GM18868 (cell line): ENCODE data around the gene PDE3A.
"Not testable (repeated sequence)": the region's sequence is repeated elsewhere in the genome, so short reads cannot be mapped to it uniquely, and the experiment has no call there.

Experiments
- ATAC-seq: cut with Tn5 transposase; IDR thresholded peaks from one replicate; pipeline ENCODE4 v1.9.1; 2021; ENCODE audit warnings: mild to moderate bottlenecking, moderate library complexity; ENCODE audit not compliant: unreplicated experiment

Gene PDE3A

DNA sequence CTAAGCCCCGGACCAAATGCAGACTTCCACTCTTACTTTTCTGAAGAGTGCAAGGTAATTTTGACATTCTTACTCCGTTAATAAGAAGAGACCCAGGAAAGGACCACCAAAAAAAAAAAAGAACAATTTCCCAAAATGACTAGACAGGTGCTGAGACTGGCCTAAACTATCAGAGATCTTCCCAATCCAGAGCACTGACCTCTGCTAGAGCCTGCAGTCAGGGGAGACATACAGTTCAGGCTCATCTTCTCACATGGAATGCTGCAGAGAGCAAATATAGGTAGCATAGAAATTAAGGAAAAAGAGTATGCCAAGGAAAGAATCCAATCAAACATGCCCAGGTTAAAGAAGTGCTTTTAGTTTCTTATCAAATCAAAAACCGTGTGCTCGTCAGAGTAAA is 177.9 kb downstream of the PDE3A start:
- no peak for ATAC-seq

DNA sequence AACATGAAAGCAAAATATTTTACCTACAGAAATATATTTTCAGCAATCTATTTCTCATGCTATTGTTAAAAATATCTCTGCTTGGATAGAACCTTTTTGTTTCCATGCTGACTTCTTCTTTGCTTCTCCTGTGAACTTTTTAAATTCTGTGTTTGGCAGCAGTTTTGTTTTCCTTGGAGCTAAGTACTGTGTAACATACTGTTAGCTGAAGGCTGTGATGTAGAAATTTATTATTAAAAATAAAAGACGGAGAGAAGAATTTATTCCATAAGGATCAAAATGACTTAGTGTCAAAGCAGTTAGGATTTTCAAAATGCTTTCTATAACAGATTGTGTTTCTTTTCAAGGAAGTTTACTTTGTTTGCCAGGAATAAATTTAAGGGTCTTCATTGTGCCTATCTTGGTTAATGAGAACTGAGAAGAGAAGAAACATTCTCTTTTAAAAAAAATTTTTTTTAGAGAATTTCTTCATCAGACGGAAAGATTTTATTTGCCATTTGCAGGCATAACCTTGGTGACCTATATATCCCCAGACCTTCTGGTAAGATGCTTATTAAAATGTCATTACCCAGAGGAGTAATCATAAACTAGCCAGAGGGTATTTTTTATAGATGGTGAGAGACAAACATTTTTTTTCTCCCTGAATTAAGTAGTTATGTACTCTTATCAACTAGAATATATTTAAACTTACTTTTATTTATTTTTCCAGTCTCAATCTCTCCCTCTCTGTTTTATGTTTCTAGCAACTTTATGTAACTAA is 179.7 kb downstream of the PDE3A start:
- no peak for ATAC-seq

DNA sequence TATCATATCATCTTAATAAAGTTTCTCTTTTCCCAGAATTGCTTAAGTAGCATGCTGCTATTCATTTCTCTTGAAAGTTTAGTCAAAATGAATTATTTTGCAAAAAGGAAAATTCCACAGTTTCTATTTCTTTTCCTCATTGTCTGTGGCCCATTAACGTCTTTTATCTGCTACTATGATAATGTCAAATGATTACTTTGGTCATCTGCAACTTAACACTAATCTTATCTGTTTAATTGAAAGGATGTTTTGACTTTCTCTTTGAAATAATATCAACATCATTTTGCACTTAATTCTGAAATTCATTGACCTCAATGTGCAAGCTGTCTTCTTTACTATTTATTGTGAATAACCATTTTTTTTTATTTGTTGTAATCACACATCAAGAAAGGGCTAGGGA is 180.3 kb downstream of the PDE3A start:
- no peak for ATAC-seq

DNA sequence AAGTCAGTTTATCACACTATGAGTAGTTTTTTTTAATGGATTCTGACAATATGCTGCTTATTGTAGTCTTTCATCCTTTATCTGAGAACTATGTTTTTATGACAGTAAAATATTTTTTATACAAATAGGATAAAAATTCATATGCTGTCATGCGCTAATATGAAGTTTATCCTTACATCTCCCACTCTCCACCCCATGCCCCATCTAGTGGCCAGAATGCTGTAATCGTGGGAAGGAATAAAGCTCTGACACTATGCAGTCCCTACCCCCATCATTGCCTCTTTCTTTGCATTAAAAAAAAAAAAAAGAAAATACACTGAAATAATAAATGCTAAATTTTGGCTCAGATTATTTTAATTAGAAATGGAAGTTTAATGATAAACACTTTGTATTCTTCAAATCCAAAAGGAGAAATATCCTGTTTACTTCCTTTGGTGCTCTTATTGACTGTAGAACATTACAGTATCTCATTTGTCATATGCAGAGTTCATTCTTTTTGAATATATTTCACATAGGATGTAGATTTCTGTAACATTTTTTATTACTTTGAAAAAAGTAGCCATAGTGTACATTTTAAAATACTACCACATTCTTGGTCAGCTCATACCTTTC is 180.9 kb downstream of the PDE3A start:
- no peak for ATAC-seq

DNA sequence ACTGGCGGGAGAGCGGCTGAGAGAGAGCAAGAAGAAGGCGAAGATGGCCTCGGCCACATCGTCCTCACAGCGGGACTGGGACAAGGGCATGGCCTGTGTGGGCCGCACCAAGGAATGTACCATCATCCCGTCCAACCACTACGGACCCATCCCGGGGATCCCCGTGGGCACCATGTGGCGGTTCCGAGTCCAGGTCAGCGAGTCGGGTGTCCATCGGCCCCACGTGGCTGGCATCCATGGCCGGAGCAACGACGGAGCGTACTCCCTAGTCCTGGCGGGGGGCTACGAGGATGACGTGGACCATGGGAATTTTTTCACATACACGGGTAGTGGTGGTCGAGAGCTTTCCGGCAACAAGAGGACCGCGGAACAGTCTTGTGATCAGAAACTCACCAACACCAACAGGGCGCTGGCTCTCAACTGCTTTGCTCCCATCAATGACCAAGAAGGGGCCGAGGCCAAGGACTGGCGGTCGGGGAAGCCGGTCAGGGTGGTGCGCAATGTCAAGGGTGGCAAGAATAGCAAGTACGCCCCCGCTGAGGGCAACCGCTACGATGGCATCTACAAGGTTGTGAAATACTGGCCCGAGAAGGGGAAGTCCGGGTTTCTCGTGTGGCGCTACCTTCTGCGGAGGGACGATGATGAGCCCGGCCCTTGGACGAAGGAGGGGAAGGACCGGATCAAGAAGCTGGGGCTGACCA is 183.6 kb downstream of the PDE3A start:
- ATAC-seq, result not testable (repeated sequence)

DNA sequence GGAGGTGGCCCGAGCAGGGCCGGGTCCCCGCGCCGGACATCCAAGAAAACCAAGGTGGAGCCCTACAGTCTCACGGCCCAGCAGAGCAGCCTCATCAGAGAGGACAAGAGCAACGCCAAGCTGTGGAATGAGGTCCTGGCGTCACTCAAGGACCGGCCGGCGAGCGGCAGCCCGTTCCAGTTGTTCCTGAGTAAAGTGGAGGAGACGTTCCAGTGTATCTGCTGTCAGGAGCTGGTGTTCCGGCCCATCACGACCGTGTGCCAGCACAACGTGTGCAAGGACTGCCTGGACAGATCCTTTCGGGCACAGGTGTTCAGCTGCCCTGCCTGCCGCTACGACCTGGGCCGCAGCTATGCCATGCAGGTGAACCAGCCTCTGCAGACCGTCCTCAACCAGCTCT is 184.2 kb downstream of the PDE3A start:
- ATAC-seq, result not testable (repeated sequence)

DNA sequence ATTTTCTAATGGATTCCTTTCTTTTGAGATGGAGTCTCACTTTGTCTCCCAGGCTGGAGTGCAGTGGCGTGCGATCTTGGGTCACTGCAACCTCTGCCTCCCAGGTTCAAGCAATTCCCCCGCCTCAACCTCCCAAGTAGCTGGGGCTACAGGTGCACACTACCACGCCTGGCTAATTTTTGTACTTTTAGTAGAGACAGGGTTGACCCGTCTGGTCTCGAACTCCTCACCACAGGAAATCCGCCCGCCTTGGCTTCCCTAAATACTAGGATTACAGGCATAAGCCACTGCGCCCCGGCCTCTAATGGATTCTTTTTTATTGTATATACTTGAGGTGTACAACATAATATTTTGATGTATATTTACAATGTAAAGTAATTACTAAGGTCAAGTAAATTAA is 186.7 kb downstream of the PDE3A start:
- ATAC-seq, result no peak

DNA sequence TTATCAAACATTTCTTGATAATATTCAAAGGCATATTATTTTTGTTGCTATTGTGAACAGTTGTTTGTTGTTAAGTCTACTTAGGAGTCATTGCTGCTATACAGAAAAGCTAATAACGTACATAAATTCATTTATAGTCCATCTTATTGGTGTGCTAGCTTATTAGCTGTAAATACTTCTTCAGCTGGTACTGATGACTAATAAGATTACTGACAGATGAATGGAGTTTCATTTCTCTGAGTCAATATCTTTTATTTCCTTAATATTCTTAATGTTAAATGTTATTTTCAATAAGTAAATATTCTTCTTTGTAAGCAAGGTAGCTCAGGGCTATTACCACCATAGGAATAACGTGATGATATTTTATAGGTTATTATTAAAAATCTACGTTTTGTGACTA is 187.4 kb downstream of the PDE3A start:
- ATAC-seq, result no peak

DNA sequence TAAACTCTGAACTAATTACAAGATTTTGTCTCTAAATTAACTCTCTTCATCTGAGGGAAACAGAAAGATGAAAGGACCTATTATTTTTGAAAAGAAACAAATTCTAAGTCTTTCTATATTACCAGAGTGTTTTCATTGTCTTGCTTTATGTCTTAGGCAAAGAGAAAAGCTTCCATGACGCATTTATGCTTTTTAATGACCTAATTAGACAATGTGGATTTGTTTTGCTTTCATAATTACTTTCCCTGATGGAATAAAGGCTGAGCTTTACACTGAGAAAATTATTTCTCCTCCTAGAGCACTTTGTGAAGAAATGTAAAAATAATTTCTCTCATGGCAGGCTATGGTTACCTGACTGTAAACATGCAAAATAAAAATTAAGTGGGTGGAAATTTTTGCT is 188.8 kb downstream of the PDE3A start:
- ATAC-seq, result no peak

DNA sequence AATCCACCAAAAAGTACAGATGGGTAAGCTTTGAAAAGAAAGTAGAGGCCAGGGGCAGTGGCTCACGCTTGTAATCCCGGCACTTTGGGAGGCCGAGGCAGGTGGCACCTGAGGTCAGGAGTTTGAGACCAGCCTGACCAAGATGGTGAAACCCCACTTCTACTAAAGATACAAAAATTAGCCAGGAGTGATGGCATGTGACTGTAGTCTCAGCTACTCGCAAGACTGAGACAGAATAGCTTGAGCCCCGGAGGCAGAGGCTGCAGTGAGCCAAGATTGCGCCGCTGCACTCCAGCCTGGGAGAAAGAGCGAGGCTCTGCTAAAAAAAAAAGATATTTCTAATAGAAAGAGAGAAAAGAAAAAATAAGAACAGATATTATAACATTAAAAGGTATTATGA is 192.6 kb downstream of the PDE3A start:
- no peak for ATAC-seq

DNA sequence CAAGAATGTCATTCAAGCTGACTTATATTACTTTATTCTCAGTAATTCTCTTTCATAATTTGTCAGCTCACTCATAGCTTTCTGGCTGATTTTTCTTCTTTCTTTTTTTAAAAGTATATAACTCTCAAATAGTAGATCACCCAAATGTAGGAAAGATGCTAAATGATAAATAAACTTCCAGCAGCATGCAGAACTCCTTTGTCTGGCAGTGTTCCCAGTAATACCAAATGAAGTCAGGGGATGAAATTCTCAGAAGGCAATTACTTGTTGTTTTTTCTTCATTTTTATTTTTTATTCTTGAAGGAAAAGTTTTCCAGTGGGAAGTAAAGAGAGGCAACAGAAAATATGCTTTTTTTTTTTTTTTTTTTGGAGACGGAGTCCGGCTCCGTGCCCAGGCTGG is 193.5 kb downstream of the PDE3A start:
- no peak for ATAC-seq

DNA sequence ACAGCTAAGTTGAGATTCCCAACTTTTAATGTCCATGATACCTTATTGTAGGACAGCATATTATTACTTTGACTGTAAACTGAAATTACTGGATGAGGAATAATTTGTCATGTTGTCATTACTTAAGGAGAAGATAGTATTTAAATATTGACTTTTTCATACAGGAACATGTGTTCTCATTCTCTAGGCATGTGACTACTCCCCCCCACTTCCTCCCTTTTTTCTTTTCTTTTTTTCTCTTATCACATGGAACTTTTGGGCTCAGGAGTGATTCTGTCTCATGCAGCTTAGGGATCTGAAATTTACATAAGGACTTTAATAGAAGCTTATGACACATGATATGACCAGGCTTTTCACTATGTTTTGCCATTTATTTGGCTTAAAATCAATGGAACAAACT is 199.1 kb downstream of the PDE3A start:
- no peak for ATAC-seq

DNA sequence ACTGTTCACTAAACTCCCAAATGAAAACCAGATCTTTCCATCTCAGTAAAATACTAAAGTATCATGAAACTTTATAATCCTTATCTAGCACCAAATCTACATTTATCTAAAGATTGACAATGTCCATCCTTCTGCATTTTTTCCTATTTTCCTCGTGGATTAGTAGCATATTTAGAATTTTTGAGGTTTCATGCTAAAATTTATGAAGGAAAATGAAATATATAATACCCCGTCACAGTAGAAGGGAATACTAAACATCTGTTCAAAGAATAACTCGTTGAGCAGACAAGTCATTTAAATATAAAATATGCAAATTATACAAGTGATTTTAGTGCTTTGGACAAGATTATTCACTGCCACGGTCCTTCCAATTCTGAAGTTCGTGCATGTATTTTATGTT is 204.1 kb downstream of the PDE3A start:
- ATAC-seq, result no peak

DNA sequence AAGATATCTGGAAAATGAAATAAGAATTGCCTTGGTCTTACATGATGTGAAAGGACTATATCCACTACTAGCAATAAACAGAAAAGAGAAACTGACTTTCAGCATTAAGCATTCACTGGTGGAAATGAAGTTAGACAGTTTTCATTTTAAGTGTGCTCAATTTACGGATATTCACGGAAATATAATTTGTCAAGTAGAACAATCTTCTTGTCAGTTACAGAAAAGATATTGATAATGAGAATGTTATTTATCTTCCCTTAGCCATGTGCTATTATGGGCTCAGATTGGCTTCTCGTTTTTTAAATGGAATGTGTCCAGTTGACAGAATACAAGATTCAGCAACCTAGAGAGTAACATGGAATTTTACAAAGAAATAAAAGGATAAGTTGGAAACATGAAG is 208.2 kb downstream of the PDE3A start:
- ATAC-seq, result no peak

DNA sequence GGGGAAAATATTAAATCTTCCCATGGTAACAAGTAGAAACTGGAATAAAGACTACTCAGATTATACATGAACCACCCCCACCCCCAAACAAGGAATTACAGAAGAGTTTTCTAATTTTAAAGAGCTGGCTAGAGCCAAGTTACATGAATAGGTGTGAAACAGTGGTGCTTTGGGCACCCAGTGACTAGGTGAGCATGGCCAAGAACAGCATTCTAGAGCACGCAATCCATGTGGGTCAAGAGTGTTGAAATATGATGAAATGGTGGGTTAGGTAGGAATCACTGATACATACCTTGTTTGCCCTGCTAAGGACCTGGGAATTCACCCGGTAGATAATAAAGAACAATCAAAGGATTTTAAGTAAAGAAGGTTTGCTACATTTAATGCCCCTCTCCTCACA is 208.7 kb downstream of the PDE3A start:
- no peak for ATAC-seq

DNA sequence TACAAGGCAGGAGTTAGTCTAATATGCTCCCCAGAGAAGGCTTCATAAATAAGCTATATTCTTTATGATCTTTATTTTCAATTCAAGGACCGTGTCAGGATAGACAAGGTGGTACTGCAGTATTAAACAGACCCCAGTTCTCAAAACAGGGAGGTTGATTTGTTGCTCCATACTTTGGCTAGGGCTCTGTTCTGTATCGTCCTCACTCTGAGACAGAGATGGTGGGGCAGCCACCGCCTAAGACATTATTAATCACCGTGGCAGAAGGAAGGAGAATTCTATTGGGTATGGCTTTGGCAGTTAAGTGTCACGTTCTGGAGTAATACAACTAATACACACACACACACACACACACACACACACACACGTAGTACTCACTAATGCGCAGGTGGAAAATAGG is 209.8 kb downstream of the PDE3A start:
- ATAC-seq, result no peak

DNA sequence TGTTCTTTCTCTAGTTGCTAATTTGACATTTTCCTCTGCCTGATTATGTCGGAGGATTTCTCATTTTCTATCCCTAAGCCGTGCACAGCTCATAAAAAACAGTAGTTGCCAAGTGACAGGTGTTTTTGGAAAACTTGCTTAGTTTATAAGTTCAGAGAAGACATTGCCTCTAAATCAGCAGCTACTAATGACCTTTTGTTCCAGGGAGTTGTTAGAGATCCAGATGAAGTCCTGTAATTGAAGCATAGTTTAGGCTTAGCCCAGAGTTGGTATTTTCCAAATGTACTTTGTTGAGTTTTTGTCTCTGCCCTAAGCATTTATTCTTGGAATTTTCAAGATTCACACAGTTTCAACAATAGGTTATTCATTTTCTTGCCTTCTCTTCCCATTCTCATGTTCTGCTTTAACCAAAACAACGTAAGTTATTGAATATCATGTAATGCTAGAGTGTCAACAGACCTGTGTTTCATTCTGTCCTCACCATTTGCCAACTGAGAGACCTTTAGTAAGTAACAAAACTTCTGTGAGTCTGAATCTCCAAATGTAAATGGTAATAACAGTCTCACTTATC is 216.8 kb downstream of the PDE3A start:
- no peak for ATAC-seq

DNA sequence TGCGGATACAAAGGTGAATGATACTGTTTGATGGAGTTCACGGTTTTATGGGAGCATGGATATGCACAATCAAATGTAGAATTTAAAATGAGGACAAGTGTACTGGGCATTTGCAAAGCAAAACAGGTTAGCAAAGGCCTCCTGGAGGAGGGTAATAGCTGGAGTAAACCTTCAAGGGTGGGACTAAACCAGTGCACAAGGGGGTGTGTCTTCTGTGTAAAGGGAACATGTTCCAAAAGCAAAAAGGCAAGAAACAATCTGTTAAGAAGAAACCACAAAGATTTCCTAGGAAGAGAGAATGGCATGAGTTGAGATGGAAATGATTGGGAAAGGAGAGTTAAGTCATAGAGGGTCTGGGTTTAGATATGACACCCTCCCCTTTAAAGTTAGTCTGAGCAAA is 217.6 kb downstream of the PDE3A start:
- ATAC-seq, result no peak

DNA sequence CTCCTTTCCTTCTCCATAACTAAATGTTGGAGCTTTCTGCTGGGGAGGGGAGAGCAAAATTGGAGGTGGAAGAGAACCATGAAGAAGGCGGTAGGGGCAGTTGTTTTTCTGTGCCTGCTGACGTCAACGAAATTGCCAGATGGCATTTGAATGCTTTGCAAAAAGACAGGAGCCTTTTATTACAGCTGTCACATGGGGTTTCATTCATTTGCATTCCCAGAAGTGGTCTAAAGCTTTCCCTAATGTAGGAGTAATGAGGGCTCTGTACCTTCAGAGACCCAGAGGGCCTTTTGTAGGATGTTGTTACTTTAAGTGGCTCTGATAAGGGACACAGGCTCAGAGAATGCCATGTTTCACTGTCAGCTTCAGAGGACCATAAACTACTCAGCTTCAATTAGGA is 219.7 kb downstream of the PDE3A start:
- no peak for ATAC-seq

DNA sequence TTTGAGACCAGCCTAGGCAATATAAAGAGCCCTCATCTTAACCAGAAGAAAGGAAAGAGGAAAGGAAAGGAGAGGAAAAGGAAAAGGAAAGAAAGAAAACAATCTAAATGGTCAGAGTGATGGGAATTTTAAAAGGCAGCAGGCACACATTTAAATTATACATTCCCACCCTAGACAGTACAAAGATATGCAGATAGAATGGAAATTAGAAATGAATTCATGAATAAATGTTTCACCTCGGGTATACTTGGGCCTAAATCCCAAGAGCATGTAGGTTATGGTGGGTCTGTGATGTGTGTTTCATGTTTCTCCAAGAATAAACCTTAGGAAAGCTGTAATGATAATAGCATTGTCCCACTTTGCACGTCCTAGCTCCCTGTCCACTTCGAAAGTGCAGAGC is 222.2 kb downstream of the PDE3A start:
- no peak for ATAC-seq

DNA sequence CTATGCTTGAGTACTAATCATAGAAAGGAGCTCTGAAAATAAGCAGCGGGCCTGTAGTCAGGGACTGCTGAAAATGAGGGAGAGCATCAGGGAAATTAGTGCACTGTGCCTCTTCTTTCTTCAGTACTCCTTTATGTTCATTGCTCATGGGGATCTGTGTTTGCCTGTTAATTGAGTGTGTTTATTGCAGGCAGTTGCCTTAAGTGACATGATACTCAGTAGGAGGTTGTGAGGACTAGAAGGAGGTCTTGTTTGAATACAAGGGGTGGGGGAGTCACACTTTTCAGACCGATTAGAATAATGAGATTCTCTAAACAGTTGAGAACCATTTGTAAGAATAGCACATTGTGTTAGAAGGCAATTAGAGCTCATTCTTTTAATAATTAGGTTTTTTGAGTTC is 224.2 kb downstream of the PDE3A start:
- no peak for ATAC-seq

DNA sequence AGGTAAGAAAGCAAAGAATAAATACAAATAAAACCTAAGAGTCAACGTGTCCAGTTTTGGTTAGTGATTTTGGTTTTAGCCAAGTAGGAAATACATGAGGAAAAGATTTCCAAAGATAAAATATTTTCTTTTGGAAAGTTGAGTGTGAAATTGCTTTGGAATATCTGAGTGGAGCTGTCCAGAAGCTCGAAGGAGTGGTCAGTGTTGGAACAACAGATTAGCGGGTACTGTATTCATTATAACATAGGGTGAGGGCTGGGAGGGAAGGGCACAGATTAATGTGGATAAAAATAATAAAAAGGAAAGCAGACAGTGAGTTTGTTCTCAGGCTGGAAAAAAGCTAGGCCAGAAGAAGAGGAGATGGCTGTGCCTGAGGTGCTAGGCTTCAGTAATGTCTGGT is 225.3 kb downstream of the PDE3A start:
- no peak for ATAC-seq
